Stimulated activated CD8-positive, alpha-beta memory T cell treated with anti-CD3 and anti-CD28 coated beads, Interleukin-7, amount 100 ng/mL, for 1 hour (primary cell): ENCODE measurements around the gene PREX1.

Experiments
- DNase-seq, 2 donors: peaks; one replicate each; pipeline ENCODE4 v3.0.0-alpha.2; 2020; ENCODE audit warnings: low read depth in 2 of 2

Gene PREX1

DNA sequence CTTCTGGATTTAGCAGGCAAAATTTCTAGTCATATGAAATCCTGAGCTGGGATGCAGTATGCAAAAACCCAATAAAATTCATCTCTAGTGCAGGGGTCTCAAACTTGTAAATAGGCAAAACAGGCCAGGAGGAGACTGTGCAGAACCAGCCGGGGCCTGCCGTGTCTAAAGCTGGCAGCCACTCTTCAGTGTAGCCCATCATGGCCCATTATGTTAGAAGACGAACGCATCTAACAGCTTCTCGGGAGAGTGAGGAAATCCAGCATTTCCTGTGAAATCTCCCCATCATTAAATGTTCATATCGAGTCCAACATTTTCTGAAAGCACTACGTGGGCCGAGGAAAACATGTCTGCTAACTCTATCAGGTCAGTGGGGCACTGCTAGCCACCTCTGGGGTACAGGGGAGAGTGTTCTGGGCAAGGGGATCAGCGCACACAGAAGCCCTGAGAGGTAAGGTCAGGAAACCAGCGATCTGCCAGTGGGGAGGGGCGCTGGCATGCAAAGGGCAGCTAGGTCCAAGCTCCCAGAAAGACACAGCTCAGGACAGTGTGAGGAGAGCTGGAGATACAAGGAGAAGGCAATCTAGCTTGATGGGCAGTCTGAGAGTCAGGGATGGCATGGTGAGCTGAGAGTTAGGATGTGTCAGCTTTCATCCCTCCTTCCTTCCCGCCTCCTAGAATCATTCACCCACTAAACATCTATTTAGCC, 144.2 kb downstream of the PREX1 start:
- DNase-seq = no peak

DNA sequence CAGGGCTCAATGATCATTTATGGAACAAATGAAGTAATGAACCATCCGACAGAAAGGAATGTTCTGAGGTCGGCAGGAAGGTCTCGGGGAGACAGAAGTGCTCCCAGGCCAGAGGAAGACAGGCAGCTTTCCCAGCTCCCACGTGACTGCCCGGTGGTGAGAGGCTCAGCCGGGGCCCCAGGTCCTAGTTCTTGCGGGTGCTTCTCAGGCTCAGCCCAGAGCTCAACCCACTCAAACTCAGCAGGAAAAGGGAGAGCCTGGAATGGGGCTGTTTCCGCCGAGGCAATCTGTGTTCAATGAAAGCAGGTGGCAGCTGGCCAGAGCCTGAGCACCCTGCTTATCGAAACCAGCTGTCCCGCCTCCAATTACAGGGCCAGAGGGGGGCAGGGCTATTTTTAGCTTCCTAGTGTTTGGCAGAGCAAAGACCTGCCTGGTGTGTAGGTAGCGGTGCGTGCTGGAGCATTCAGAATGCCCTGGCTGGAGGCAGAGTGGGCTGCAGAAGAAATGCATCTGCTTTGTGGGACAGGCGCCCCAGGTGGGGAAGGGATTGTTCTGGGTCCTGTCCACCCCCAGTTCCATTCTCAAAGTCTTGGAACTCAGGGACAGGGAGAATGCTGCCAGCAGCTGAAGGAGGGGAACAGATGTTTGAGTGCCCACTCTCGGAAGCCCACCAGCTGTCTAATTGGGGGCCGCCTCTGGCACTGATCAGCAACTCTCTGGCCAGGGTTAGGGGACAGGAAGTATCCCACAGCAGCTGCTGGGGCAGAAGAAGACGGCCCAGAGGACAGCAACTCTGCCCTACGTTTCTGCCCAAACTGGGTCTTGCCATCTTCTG, 145.1 kb downstream of the PREX1 start:
- no peak for DNase-seq

DNA sequence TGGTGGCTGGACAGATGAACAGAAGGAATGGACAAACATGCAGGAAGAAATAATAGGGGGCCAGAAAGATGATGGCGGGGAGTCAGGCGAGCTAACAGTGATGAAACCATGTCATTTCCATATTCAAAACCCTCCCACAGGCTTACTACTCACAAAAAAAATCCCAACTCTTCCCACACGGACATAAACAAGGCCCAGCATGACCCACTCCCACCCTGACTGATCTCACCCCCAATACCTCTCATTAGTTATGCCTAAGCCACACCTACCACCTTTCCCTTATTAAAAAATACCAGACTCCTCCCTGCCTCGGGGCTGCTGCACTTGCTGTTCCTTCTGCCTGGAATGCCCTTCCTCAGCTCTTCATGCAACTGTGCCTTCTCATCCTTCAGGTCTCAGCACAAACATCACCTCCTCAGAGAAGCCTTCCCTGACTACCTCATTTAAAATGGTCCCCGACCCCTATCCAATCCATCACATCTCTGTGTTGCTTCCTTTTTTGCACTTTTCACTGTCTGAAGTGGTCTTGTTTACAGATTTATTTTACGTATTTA, 145.8 kb downstream of the PREX1 start:
- no peak for DNase-seq

DNA sequence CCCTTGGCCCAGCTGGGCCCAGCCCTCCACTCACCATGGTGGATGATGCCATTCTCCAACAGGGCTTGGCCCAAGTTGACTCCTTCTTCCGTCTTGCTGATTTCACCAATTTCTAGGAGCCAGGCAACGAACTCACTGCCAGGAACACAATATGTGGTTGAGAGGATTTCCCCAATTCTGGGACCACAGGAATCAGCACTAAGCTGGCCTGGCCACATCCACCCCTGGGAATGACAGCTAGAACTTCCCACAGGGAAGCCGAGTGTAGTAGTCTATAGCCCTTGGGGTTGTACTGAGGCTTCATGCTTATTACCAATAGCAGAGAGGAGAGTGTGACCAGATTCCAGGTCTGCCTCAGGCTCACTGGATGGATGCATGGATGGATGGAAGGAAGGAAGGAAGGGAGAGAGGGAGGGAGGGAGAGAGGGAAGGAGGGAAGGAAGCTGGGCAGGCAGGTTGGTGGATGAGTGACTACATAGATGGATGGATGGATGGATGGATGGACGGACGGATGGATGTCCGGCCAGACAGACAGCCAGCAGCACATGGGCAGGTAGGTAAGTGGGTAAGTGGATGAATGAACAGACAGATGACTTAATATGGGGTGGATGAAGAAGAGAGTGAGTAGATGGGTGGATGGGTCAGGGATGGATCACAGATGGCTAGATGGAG, 146.5 kb downstream of the PREX1 start:
- no peak for DNase-seq

DNA sequence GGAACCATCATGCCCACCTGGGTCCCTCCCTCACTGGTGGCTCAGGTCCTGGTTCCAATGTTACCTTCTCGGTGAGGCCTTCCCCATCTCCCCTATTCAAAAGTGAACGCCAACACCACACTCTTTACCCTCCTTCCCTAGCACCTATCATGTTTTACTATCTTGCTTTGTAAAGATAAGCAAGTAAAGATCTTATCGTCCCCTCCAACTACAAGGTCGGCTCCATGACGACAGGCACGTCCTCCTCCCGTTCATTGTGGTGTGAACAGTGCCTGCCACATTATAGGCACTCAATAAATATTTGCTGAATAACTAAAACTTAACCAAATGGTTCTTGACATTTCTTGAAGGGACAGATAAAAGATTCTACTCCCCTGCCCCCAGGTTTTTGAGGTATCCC, 147.1 kb downstream of the PREX1 start:
- no peak for DNase-seq

DNA sequence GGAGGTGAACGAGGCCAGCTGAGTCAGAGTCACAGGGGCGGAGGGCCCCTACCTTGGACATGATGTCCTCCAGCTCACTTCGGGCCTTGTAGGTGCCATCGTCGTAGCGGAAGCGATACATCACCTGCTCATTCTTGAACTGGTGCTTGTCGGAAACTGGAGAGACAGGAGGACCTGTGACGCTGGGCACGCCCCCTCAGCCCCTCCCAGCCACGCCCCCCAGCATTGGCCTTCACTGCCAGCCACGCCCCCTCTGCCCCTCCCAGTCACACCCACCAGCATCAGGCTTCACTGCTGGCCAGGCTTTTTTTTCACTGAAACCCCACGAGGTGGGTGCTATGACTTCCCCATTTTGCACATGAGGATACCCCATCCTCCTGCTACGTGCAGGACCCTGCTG, 148.2 kb downstream of the PREX1 start:
- no peak for DNase-seq

DNA sequence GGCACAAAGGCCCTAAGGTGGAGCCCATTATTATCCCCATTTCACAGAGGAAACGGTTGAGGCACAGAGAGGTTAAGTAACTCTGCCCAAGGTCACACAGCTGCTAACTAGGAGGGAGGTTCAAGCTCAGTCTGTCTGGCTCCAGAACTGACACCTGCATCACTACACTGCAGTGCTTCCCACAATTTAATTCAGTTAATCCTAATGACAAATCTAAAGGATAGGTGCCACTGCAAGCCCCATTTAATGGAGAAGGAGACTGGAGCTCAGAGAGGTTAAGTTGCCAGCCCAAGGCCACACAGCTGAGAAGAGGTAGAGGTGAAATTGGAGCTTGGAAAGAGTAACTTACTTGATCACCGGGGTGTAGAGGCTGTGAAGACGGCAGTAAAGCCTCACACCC, 148.8 kb downstream of the PREX1 start:
- DNase-seq = no peak

DNA sequence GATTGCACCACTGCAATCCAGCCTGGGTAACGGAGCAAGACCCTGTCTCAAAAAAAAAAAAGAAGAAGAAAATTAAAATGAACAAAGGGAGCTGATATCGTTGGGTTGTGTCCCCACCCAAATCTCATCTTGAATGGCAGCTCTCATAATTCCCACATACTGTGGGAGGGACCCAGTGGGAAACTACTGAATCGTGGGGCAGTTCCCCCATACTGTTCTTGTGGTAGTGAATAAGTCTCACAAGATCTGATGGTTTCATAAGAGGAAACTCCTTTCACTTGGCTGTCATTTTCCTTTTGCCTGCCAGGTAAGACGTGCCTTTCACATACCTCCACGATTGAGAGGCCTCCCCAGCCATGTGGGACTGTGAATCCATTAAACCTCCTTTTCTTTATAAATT, 149.4 kb downstream of the PREX1 start:
- no peak for DNase-seq

DNA sequence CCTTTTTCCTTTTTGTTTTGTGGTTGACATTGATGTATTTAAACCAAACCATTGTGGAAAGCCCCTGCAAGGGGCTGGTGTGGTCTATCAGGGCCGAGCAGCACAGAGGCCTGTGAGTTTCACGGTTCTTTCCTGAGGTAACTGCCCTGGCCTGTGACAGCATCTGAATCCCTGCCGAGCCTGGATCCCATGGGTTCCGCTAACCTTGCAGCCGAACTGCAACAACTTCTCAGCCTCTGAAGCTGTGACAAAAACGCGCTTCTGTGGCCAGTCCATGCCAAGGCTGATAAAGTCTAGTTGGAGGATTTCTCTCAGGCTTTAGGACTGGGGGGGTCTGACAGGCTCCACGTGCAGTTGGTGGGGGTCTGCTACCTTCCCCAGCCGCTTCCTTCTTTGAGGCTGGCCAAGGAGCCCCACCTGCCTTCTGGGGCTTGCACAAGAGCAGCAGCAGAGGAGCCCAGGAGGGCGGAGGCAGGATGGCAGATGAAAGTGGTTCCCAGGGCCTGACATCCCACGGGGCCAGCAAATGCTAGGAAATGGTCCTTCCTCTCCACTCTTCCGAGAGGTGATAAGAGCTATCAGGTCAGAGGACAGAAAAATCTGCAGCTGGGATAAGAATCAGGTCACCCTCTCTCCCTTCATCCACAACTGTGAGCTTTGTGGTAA, 150.9 kb downstream of the PREX1 start:
- DNase-seq = no peak

DNA sequence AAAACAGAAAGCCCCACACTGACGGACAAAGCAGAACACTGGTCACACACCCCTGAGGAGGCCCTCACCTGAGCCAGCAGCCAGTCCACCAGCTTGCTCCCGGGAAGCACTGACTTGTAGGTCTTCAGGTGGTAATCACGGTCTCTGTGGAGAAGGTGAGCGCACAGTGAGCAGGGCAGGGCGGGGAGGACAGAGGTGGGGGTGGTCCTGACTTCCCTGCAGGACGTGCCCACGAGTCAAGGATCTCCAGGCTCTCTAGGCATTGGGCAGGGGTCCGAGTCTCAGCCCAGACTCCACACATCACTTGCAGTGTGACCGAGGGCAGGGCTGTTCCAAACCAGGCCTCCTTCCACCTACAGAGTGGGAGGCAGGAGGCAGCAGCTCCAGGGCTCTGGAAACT, 151.7 kb downstream of the PREX1 start:
- no peak for DNase-seq

DNA sequence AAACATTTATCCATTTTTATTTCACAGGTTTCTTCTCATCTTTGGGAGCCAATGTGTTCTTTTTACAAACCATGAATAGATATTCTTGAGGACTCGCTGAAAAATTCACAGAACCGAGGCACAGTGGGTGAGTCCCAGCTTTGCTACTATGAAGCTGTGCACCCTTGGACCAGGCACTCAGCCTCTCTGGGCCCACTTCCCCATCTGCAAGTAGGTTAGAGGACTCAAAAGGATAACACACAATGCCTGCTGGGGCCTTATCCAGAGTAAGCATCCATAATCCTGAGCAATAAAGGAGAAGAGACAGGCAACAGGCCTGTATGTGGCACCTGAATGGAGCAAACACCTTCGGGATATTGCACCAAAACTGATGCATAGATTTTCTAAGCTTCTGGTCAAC, 153.3 kb downstream of the PREX1 start:
- no peak for DNase-seq

DNA sequence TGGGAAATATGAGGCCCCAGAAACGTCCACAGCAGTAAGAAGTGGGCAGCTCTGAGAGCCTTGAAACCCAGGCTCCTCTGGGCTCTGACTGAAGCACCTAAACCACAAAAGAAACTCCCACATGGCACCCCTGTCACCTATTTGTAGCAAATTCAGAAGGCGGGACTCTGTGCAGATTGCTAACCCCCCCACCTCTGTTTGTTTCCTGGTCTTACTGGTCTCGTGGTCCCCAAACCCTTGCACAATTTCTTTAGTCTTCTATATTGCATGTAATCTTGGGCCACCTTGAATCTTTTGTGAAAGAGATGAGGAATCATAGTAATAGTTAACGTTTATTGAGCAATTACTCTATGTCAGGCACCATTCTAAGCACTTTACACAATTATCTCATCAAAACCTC, 154.3 kb downstream of the PREX1 start:
- no peak for DNase-seq

DNA sequence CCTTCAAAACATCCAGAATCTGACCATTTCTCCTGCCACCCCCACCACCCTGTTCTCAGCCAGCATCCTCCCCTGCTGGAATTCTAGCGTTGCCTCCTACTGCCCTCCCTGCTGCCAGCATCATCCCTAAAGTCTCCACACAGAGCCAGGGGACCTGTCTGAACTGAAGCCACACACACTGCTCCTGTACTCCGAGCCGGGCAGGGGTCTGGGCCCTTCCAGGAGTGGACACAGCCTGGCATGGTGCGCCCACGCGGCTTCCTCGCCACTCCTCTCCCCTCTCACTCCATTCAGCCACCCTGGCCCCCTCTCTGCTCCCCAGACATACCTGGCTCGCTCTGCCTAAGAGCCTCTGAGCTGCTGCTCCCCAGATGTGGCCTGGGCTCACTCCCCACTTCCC, 155.5 kb downstream of the PREX1 start:
- DNase-seq = no peak

DNA sequence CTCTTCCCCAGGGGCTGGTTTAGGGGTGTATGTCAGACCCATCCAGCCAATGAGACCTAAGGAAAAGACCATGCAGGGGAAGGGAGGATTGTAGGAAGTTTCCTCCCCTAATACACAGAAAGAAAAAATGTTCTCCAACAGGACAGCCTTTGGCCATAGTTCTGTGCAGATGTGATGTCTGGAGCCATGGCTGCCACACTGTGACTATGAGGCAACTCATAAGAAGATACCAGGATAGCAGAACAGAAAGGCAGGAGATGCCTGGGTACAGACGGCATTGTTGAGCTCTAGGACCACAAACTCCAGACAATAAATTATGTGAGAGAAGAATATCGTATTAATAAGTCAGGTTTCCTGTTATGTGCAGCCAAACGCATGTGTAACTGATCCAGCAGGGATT, 156.7 kb downstream of the PREX1 start:
- no peak for DNase-seq

DNA sequence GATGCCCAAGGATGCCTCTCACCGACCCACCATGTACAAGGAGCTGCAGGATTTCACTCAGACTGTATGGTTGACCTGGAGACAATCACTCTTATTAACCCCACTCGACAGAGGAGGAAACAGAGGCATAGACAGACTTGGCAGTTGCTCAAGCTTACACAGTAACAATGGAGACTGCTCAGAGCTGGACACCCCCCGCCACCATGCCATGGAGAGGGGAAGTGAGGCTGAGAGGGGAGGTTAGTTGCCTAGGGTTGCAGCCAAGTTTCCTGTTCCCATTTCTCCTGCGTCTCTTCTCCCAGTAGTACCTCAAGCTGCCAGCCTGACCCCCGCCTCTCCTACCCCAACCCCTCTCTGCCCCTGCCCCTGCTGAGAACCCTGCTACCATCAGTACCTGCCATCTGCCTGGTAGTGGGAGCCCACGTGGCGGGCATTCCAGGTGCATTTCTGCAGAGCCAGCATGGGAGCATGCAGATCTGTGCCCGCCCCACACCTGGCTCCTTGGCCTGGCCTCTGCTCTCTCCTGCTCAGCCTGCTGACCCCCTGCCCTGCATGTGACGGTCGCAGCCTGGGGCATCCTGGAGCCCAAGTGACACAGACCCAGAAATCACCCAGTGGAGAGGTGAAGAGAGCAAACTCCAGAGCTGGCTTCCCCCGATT, 157.7 kb downstream of the PREX1 start:
- no peak for DNase-seq

DNA sequence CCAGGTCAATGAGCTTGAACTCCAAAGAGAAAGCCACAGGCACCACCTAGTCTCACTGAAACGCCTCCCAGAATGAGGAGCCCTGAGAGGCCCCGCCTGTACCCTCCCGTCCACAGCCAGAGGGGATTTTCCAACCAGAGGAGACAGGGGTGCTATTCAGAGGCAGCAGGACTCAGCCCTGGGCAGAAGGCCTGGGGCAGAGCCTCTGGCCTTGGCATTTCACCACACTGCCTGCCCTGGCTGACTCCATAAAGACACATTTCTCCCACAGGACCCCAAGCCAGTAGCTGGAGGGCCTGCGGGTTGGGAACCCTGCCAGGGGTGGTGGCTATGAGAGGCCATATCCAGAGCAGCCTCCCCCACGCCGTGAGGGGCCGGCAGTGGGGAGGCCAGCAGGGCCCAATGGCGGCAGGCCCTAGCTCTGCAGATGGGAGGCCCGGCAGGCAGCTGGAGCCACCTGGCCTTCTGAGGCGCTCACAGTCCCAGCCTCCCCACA, 159.3 kb downstream of the PREX1 start:
- no peak for DNase-seq

DNA sequence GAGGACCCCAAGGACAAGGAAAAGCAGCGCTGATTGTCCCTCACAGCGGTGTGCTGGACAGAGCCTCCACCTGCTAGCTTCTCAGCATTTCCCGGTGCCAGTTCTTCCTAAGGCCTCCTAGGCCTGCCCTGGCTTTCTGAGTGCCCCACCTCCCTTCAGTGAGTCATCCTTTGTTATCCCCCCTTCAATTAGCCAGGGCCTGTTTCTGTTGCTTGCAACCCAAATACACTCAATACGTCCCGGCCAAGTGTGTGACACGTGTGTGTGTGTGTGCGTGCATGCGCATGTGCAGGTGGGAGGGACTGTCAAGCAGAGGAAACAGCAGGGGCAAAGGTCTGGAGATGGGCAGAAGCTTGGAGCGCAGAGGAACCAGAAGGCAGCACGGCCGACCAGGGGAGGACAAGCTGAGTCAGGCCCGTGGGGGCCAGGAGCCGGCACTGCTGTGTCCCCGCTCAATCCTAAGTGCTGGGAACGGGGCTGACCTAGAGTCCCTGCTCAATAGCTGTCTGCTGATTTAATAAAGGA, 159.8 kb downstream of the PREX1 start:
- no peak for DNase-seq

DNA sequence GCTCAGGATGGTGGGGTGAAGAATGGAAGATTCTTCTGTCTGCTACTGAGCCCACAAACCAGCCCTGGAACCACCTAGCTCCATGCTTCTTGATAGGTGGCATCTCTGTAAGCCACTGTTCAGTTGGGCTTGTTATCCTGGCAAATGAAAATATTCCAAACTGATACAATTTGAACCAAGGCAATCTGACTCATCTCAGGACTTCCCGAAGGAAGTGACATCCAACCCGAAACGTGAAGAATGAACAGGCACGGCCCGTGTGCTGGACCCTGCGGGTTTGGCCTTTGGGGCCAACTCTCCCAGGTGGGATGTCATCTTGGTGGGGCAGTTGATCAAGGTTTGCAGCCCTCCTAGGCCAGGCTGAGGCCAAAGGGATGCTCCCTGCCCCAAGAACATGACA, 160.3 kb downstream of the PREX1 start:
- no peak for DNase-seq

DNA sequence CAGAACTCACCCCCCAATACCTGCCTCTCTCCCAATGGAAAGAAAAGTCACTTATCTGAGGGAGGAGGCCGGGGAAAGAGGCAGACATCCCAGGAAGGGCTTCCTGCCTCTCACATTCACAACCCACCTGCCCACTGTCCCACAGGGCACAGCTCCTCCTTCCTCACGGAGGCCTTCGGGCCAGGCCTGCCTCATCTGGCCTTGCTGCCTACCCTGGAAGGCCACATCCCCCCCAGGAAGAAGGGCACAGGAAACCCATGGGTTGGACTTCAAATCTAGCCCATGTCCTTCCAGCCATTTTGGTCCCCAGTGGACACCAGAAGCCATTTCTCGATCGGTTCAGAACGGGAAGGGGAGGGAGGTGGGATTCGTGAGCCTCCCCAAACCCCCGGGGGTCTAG, 162.0 kb downstream of the PREX1 start:
- no peak for DNase-seq

DNA sequence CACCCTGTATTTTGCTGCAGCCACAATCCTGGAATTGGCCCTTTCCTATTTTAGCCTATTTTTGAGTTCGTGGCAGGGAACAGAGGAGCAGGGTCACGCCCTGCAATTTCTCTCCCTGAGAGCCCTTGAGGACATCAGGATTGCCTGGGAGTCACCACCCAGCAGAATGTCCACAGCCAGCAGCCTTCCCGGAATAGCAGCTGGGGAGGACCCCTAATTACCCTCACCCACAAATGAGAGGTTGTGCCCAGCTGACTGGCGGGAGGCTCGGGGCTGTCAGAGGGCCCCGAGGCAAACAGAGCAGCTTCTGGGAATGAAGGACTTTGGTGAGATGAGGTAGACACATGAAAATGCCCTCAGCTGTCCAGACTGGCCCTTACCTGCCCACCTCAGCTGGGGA, 165.1 kb downstream of the PREX1 start:
- no peak for DNase-seq
